IMR-90 (cell line): ENCODE measurements around the gene LRRC61. TPM values are rescaled to one million over a fixed set of nuclear protein-coding genes. Genes with fewer than 3 reads are reported as not detected.

Source experiments
- ATAC-seq: fragments of 200-7000 bp; cut with Tn5 transposase; 2 replicates; pipeline ENCODE4 v1.9.1; 2020; ENCODE audit warnings: low read depth, mild to moderate bottlenecking, moderate library complexity
- BruUV-seq: library from RNA; stranded (reverse); fragments of 400-500 nt; replicated peaks from 2 replicates; lab custom pipeline; 2021; lab: Mats Ljungman, UMichigan
- CTCF ChIA-PET: fragments of 300-600 bp; formaldehyde crosslinking; extraction: SDS; loops from one replicate; lab custom pipeline; 2021; ENCODE audit warnings: antibody characterized with exemption; lab: Yijun Ruan, JAX
- POLR2A ChIA-PET: fragments of 300-600 bp; sonication (Branson Sonifier 250); formaldehyde crosslinking; loops from one replicate; lab custom pipeline; 2022; ENCODE audit warnings: antibody characterized with exemption; ENCODE audit not compliant: unreplicated experiment; lab: Charles Lee
- DNase-seq: peaks from one replicate; pipeline ENCODE4 v3.0.0; 2013
- H2AFZ ChIP-seq: replicated peaks from 2 replicates; pipeline ENCODE3; 2013; ENCODE audit warnings: low read length, mild to moderate bottlenecking; ENCODE audit not compliant: poor library complexity
- H2AK5ac ChIP-seq: 2 replicates; pipeline ENCODE4 v1.6.1; 2013; ENCODE audit warnings: low read depth, low read length, inconsistent platforms
- H2AK9ac ChIP-seq: replicated peaks from 2 replicates; pipeline ENCODE3; 2013; ENCODE audit warnings: mild to moderate bottlenecking, low read depth, low read length, moderate library complexity; ENCODE audit not compliant: poor library complexity
- H2BK120ac ChIP-seq: 2 replicates; pipeline ENCODE4 v1.6.1; 2013; ENCODE audit warnings: low read depth, low read length, inconsistent platforms
- H2BK15ac ChIP-seq: 3 replicates; pipeline ENCODE4 v1.6.1; 2013; ENCODE audit warnings: low read depth, low read length, inconsistent platforms
- H2BK20ac ChIP-seq: 2 replicates; pipeline ENCODE4 v1.6.1; 2013; ENCODE audit warnings: low read depth, mild to moderate bottlenecking, inconsistent platforms, low read length, moderate library complexity
- H2BK5ac ChIP-seq: 2 replicates; pipeline ENCODE4 v1.6.1; 2013; ENCODE audit warnings: mild to moderate bottlenecking, low read depth, low read length, inconsistent platforms; ENCODE audit not compliant: poor library complexity, severe bottlenecking
- H3K14ac ChIP-seq: replicated peaks from 2 replicates; pipeline ENCODE4 v1.6.1; 2013; ENCODE audit warnings: low read depth, low read length, inconsistent platforms
- H3K18ac ChIP-seq: 2 replicates; pipeline ENCODE4 v1.6.1; 2013; ENCODE audit warnings: low read depth, low read length, control low read depth
- H3K23ac ChIP-seq: 2 replicates; pipeline ENCODE4 v1.6.1; 2013; ENCODE audit warnings: low read depth, low read length, inconsistent platforms
- H3K27ac ChIP-seq: 2 replicates; pipeline ENCODE4 v1.5.1; 2013; ENCODE audit warnings: mild to moderate bottlenecking, control low read depth, low read length; ENCODE audit not compliant: insufficient read depth
- H3K27me3 ChIP-seq: 2 replicates; pipeline ENCODE4 v1.6.1; 2013; ENCODE audit warnings: low read length; ENCODE audit not compliant: control insufficient read depth, insufficient read depth
- H3K36me3 ChIP-seq: 2 replicates; pipeline ENCODE4 v1.6.1; 2013; ENCODE audit warnings: low read length, mixed read lengths; ENCODE audit not compliant: control insufficient read depth, insufficient read depth
- H3K4ac ChIP-seq: 2 replicates; pipeline ENCODE4 v1.6.1; 2013; ENCODE audit warnings: low read depth, low read length, inconsistent platforms
- H3K4me1 ChIP-seq: 2 replicates; pipeline ENCODE4 v1.6.1; 2013; ENCODE audit warnings: low read length, mixed read lengths; ENCODE audit not compliant: control insufficient read depth, insufficient read depth
- H3K4me2 ChIP-seq: 2 replicates; pipeline ENCODE4 v1.6.1; 2013; ENCODE audit warnings: low read depth, mild to moderate bottlenecking, control low read depth, low read length, moderate library complexity
- H3K4me3 ChIP-seq: 2 replicates; pipeline ENCODE4 v1.5.1; 2013; ENCODE audit warnings: low read depth, mild to moderate bottlenecking, control low read depth, low read length, moderate library complexity; ENCODE audit not compliant: insufficient read depth
- H3K56ac ChIP-seq: 2 replicates; pipeline ENCODE4 v1.6.1; 2013; ENCODE audit warnings: low read length, inconsistent platforms; ENCODE audit not compliant: insufficient read depth; ENCODE audit errors: extremely low read depth
- H3K79me1 ChIP-seq, 2 experiments: 2 replicates each; pipeline ENCODE4 v1.6.1; 2013; ENCODE audit warnings: low read length in 2 of 2, inconsistent platforms in 1 of 2, low read depth in 1 of 2
- H3K9ac ChIP-seq: 2 replicates; pipeline ENCODE4 v1.6.1; 2013; ENCODE audit warnings: low read depth, low read length, control low read depth
- H3K9me1 ChIP-seq: 2 replicates; pipeline ENCODE4 v1.6.1; 2013; ENCODE audit warnings: low read length, inconsistent platforms; ENCODE audit not compliant: insufficient read depth
- H3K9me3 ChIP-seq: 2 replicates; pipeline ENCODE4 v1.6.1; 2013; ENCODE audit warnings: low read length; ENCODE audit not compliant: control insufficient read depth, insufficient read depth
- H4K20me1 ChIP-seq: 2 replicates; pipeline ENCODE4 v1.6.1; 2013; ENCODE audit warnings: low read length, inconsistent platforms; ENCODE audit not compliant: insufficient read depth
- H4K5ac ChIP-seq: 2 replicates; pipeline ENCODE4 v1.6.1; 2013; ENCODE audit warnings: mild to moderate bottlenecking, low read depth, low read length, control low read depth
- H4K8ac ChIP-seq, 2 experiments: 2 replicates each; pipeline ENCODE4 v1.6.1; 2013; ENCODE audit warnings: low read depth in 2 of 2, low read length in 2 of 2, control low read depth in 1 of 2, inconsistent platforms in 1 of 2
- H4K91ac ChIP-seq: 2 replicates; pipeline ENCODE4 v1.6.1; 2013; ENCODE audit warnings: low read depth, low read length, inconsistent platforms; ENCODE audit not compliant: insufficient read depth
- BHLHE40 ChIP-seq: fragments of 150-350 bp; IDR thresholded peaks from 2 replicates; pipeline ENCODE4 v1.6.1; 2016; ENCODE audit warnings: mild to moderate bottlenecking, low read depth, low read length
- CEBPB ChIP-seq: IDR thresholded peaks from 2 replicates; pipeline ENCODE4 v1.6.1; 2012; ENCODE audit warnings: low read depth, low read length, improper control_type of control experiment
- CHD1 ChIP-seq: IDR thresholded peaks from 2 replicates; pipeline ENCODE4 v1.6.1; 2012; ENCODE audit warnings: low read depth, low read length, improper control_type of control experiment
- CTCF ChIP-seq: conservative IDR thresholded peaks from 2 replicates; pipeline ENCODE4 v1.5.1; 2012; ENCODE audit warnings: mild to moderate bottlenecking, low read depth, low read length, improper control_type of control experiment
- ELK1 ChIP-seq: fragments of 150-350 bp; IDR thresholded peaks from 2 replicates; pipeline ENCODE4 v1.6.1; 2016; ENCODE audit warnings: low read depth, mild to moderate bottlenecking, low read length, moderate library complexity, borderline replicate concordance
- FOS ChIP-seq: fragments of 150-350 bp; IDR thresholded peaks from 2 replicates; pipeline ENCODE4 v1.6.1; 2016; ENCODE audit warnings: low read depth, low read length
- MAFK ChIP-seq: IDR thresholded peaks from 2 replicates; pipeline ENCODE4 v1.6.1; 2012; ENCODE audit warnings: low read depth, low read length, improper control_type of control experiment
- MAZ ChIP-seq: IDR thresholded peaks from 2 replicates; pipeline ENCODE4 v1.6.1; 2012; ENCODE audit warnings: low read depth, mild to moderate bottlenecking, low read length, improper control_type of control experiment, moderate library complexity, borderline replicate concordance
- MXI1 ChIP-seq: IDR thresholded peaks from 2 replicates; pipeline ENCODE4 v1.6.1; 2012; ENCODE audit warnings: low read depth, mild to moderate bottlenecking, low read length, moderate library complexity, borderline replicate concordance
- NFE2L2 ChIP-seq: fragments of 150-350 bp; IDR thresholded peaks from 2 replicates; pipeline ENCODE4 v1.6.1; 2016; ENCODE audit warnings: low read depth, mild to moderate bottlenecking, low read length
- POLR2A ChIP-seq: IDR thresholded peaks from 2 replicates; pipeline ENCODE4 v1.6.1; 2012; ENCODE audit warnings: mild to moderate bottlenecking, low read depth, low read length
- RAD21 ChIP-seq: IDR thresholded peaks from 2 replicates; pipeline ENCODE4 v1.6.1; 2012; ENCODE audit warnings: low read length, improper control_type of control experiment
- RCOR1 ChIP-seq: IDR thresholded peaks from 2 replicates; pipeline ENCODE4 v1.6.1; 2012; ENCODE audit warnings: mild to moderate bottlenecking, low read length, improper control_type of control experiment; ENCODE audit not compliant: insufficient replicate concordance
- RFX5 ChIP-seq: IDR thresholded peaks from 2 replicates; pipeline ENCODE4 v1.8.0; 2012; ENCODE audit warnings: low read depth, mild to moderate bottlenecking, low read length, moderate library complexity
- SMC3 ChIP-seq: fragments of 150-350 bp; IDR thresholded peaks from 2 replicates; pipeline ENCODE4 v1.6.1; 2016; ENCODE audit warnings: low read depth, mild to moderate bottlenecking, antibody characterized with exemption, low read length, moderate library complexity
- USF2 ChIP-seq: fragments of 150-350 bp; IDR thresholded peaks from 2 replicates; pipeline ENCODE4 v1.6.1; 2017; ENCODE audit warnings: mild to moderate bottlenecking, antibody characterized with exemption, low read length, low read depth
- WGBS, 2 experiments: methylation state at CpG; one replicate each; pipeline versions ENCODE4 v1.1.5 to v1.1.7; 2013; ENCODE audit warnings: missing lambda C conversion rate in 2 of 2; ENCODE audit not compliant: insufficient read length in 1 of 2; ENCODE audit errors: extremely low coverage in 2 of 2; 5-methylcytosine and 5-hydroxymethylcytosine counted together
- dilution Hi-C: fragments of 300-500 bp; cut with HindIII; formaldehyde crosslinking; loops from one replicate; pipeline ENCODE4 v1.14.3; 2018; ENCODE audit warnings: low sequenced_read_pairs; ENCODE audit not compliant: unreplicated experiment
- in situ Hi-C: fragments of 300-500 bp; cut with MboI; formaldehyde crosslinking; loops from 3 replicates; pipeline ENCODE4 v1.14.3; 2019; ENCODE audit warnings: low sequenced_read_pairs, inconsistent platforms, mixed read lengths
- intact Hi-C: fragments of 100-400 bp; cut with micrococcal nuclease; formaldehyde crosslinking; loops from 2 replicates; pipeline ENCODE4 v1.10.0; 2022
- polyA plus RNA-seq, 3 experiments: library from polyadenylated mRNA; depleted of rRNA; stranded (reverse); fragments of >200 nt; gene quantifications; 2 replicates each; pipeline ENCODE4 v1.2.3, GENCODE V29; 2012; ENCODE audit warnings: low replicate concordance in 1 of 3
- total RNA-seq: library from RNA; depleted of rRNA; stranded (reverse); fragments of >200 nt; gene quantifications from 2 replicates; pipeline ENCODE4 v1.2.3, GENCODE V29; 2012

Gene LRRC61
- total and polyA plus RNA-seq, 2 of the 4 experiments (the other 2 are of a cell fraction): 0.07 TPM; not detected in 1

- no peak overlapping the region; the same call in 1 of the 2 replicates for H2AK5ac ChIP-seq
- no peak for TF ChIP-seq ELK1
- TF ChIP-seq FOS: no peak
- no peak for TF ChIP-seq MXI1
- TF ChIP-seq NFE2L2: no peak
- TF ChIP-seq CEBPB: no peak
- TF ChIP-seq POLR2A: no peak
- no peak for TF ChIP-seq MAZ
- TF ChIP-seq BHLHE40: no peak
- no peak for TF ChIP-seq RFX5
- no peak for TF ChIP-seq CTCF
- TF ChIP-seq RCOR1: no peak
- TF ChIP-seq SMC3: no peak
- no peak for TF ChIP-seq RAD21
- TF ChIP-seq USF2: no peak
- no peak for TF ChIP-seq MAFK
- TF ChIP-seq CHD1: no peak
- peak overlapping the region; percentile 22; the same call in 1 of the 2 replicates for H3K4ac ChIP-seq
- H2AK9ac ChIP-seq: no peak overlapping the region
- DNase-seq (no peak), ATAC-seq (peak; percentile 65)
- H2BK15ac ChIP-seq: no peak overlapping the region
- H3K27me3 ChIP-seq: no peaks in the 10 kb centered on the region
- H4K91ac ChIP-seq: no peak overlapping the region; the same call in 1 of the 2 replicates
- 0 out of 2 replicates have a peak overlapping the region, but pooled peaks have one; percentile 8 for H2BK120ac ChIP-seq
- no peak overlapping the region for H3K14ac ChIP-seq
- no peaks in the 10 kb centered on the region for H3K36me3 ChIP-seq
- H3K23ac ChIP-seq: 0 out of 2 replicates have a peak overlapping the region, but pooled peaks have one; percentile 9
- H3K4me2 ChIP-seq: no peak overlapping the region
- H3K9me3 ChIP-seq: 0 out of 2 replicates have a peak, but pooled peaks cover 2% of the 10 kb centered on the region
- intact Hi-C loops: no loop called here
- H3K9me1 ChIP-seq: 0 out of 2 replicates have a peak, but pooled peaks cover 3% of the 10 kb centered on the region
- in situ Hi-C loops: loop anchor here (25.0 kb wide), 1 partner anchor 426 kb away; the partner anchor contains the start of gene GIMAP5
- H2AFZ ChIP-seq: no peak overlapping the region
- H3K56ac ChIP-seq: no peak overlapping the region
- no peak overlapping the region for H4K8ac ChIP-seq
- H3K4me3 ChIP-seq: no peak overlapping the region
- peaks cover 5% of the 10 kb centered on the region; the same call in 1 of the 2 replicates for H3K4me1 ChIP-seq
- H3K9ac ChIP-seq: no peak overlapping the region
- no peak overlapping the region for H2BK20ac ChIP-seq
- no peaks in the 10 kb centered on the region for H4K20me1 ChIP-seq
- ChIA-PET CTCF (interaction anchor here (0.7 kb wide), 1 partner anchor 14 kb away, joined by 3 read pairs; no protein-coding TSS in a partner anchor), POLR2A (no interaction called here)
- WGBS, 2 experiments: 76% methylated on average over 3 of the region's 5 CpGs; no CpG with 5 or more reads in 1 of the 2 experiments
- no peak overlapping the region for H4K5ac ChIP-seq
- dilution Hi-C loops: no loop called here
- H3K27ac ChIP-seq: no peak overlapping the region
- H3K18ac ChIP-seq: no peak overlapping the region
- no TSS peak for BruUV-seq
- H3K79me1 ChIP-seq: no peaks in the 10 kb centered on the region
- no peak overlapping the region for H2BK5ac ChIP-seq
Measured at GRCh38 chr7:150311711-150312110, 11.4 kb upstream of the LRRC61 start.
